NCI-H2171 (cell line): ENCODE data around the gene TTLL11.

Source experiments
- DNase-seq: peaks from one replicate; lab custom pipeline; 2025; lab: John Stamatoyannopoulos, UW

Gene TTLL11

GRCh38 chr9:121830441-121831140 lies 262.5 kb downstream of the TTLL11 start:
- no peak for DNase-seq

DNA sequence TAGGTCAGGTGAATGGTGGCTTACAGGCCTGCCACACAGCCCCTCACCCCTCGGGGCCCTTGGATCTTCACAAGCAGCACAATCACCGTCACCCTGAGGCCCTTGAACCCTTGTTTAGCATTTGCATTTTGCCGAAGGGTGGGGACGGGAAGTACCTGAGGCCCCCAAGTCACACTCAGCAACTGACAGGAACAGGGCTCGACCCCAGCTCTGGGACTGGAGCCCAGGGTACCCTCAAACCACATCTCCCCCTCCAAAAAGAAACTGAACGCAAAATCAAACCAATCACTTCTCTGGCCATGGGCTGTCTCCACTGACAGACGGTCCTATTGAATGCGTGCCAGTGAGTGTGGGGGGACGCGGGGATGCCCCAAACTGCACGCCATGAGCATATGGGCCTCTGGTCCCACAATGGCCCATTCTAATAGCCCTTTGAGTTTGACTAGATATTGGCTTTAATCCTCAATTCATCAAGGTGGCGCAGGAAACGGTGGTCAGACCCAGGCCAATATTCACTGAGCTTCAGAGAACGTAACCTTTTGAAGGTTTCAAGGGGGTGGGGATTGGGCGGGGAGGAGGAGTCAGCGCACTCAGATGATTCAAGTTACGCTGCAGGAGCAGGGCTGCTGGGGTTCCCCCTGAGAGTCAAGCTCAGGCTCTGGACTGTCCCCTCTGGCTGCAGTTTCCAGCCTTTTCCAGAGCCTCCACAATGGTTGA lies 265.7 kb downstream of the TTLL11 start:
- DNase-seq = no peak

GRCh38 chr9:121826711-121827110 lies 266.4 kb downstream of the TTLL11 start:
- DNase-seq = no peak

DNA sequence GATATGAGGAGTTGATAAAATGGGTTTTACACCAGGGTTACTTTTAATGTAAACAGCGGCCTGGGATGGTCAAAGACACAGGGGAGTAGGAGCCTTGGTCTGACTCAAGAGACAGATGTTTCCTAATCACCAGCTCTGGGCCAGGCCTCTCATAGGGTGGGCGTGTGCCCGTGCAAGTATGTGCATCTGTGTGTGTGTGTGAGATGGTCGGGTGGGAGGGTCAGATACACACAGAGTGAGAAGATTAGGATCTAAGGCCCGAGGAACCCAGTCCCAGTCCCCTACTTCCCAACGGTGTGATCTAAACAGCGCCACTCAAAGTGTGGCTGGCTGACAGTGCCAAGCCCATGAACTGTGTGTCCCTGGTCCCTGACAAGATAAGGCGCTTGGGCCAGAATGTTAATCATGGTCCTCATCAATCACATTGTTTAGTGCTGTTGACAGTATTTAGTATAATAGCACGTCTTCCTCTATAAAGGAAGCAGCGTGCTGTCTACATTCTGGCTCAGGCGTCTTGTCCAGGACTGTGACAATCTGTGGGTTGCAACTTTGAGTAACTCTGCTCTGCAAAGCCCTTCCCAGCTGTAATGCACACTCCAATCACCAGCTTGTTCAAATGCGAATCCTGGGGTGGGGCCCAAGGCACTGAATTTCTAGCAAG lies 267.9 kb downstream of the TTLL11 start:
- DNase-seq = no peak

- no peak for DNase-seq
Measured at GRCh38 chr9:121824651-121825030, 268.5 kb downstream of the TTLL11 start.

DNA sequence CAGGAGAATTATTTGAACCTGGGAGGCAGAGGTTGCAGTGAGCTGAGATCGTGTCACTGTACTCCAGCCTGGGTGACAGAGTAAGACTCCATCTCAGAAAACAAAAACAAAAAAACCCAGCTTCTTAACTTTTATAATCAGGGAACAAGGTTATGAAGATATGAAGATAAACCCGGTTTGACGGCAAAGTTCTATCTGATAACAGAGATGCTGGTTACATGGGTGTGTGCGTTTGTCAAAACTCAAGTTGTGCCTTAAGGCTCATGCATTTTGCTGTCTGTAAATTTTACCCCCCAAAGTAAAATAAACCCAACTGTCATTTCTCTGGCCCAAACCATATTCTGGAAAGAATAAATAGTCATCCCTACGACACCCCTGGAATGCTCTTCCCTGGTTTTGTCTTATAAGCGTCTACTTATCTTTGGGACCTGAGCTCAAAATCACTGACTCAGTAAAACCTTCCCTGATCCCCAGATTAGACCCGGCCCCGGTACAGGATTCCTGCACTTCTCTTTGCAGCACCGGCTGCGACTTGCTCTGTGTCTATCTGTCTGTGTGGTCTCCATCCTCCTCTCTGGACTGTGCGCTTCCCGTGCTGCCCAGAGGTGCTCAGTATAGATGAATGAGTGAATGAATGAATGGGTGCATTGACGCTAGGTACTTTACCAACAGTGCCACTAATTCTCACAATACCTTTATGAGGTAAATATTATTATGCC lies 269.5 kb downstream of the TTLL11 start:
- no peak for DNase-seq

- peak; percentile 84 for DNase-seq
Measured at GRCh38 chr9:121822093-121823085, 270.7 kb downstream of the TTLL11 start.

GRCh38 chr9:121821326-121821725 lies 271.8 kb downstream of the TTLL11 start:
- no peak for DNase-seq

GRCh38 chr9:121820286-121821005 lies 272.7 kb downstream of the TTLL11 start:
- no peak for DNase-seq

- DNase-seq = no peak
Measured at GRCh38 chr9:121819428-121820231, 273.5 kb downstream of the TTLL11 start.

- DNase-seq = no peak
Measured at GRCh38 chr9:121818841-121819427, 274.2 kb downstream of the TTLL11 start.

DNA sequence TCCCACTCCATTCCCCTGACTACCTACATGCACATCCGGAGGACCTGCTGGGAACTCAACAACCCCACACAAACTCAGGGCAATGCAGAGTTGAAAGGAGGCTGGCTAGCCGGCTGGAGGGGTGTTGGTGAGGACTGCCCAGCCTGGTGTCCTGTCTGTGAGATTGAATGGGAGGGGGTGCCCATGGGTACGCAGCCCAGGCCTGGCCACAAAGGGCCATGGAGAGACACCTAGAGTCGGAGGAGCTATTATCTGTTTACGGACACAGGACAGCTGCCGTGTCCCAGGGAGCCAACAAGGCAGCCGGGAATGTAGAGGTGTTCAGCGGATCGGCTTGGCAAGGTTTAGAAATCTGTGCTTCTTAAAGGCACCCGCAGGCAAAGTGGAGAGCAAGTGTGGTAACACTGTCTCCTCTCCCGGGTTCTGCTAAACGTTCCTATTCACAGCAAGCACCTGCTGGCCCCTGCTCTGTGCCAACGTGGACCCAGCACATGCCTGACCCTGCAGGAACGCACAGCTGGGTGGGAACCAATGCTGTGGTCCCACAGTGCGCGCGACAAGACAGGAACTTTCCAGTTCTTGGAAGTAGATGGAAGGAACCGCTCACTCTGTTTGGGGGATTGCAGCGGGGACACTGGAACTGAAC lies 275.0 kb downstream of the TTLL11 start:
- no peak for DNase-seq

DNA sequence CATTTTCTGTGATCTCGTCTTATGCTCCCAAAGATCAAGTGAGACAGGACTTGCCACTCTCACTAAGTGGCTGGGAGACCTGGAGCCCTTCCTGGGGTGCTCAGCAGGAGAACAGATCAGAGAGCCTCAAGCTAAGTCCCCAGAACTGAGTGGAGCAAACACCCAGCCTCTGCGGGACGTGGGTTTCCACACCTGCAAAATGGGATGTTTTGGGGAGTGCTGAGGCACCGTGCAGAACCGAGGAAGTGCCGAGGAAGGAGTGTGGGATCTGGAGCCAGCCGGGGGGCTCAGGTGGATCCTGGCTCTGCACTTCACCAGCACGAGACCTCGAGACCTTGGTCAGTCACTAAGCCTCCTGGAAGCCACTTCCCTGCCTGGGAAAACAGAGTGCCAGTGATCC lies 275.6 kb downstream of the TTLL11 start:
- DNase-seq = no peak

GRCh38 chr9:121816845-121817450 lies 276.2 kb downstream of the TTLL11 start:
- no peak for DNase-seq

GRCh38 chr9:121816449-121816817 lies 276.7 kb downstream of the TTLL11 start:
- no peak for DNase-seq

DNA sequence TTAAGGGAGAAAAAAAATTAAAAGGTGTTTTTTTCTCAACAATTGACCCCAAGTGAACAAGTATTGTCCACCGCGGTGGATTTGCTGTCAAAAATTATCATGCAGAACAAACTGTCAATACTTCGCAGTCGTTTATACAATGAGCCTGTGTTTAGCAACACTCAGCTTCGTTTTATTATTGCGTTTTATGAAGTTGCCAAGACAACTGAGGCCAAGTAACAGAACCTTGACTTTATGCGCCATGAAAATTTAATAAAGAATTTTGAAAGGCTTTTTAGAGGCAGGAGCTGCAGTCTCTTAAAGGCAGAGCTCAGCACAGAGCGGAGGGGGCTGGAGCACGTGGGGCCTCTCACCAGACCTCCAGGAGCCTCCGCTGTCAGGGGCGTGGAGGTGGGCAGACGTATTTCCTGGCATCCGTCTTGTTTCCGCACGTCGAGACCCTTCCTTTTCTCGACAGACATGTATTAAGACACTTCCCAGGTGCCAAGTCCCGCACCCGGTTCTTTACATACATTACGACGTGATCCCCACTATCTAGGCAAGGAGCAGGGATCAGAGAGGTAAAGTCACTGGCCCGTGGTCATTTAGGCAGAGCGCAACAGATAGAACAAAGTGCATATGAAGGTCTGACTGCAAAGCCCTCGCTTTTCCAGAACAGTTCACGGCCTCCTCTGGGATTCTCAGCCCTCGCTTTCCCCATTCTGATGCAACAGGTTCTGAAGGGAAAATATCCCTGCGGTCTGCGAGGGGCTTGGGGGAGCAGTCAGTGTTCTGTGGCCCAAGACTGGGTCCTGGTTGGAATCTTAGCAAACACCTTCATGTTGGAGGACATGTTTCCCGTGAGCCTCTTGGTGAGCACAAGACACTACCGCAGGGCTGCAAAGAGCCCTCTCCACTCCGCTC lies 277.3 kb downstream of the TTLL11 start:
- DNase-seq = no peak

GRCh38 chr9:121815084-121815483 lies 278.0 kb downstream of the TTLL11 start:
- DNase-seq = no peak
